NCI-H2107 treated with DMSO at 0.1 percent for 48 hours (cell line): Measurements from ENCODE around the gene DNM3.

Source experiments
- DNase-seq: peaks from one replicate; lab custom pipeline; 2025; ENCODE audit not compliant: unreplicated experiment; lab: John Stamatoyannopoulos, UW

DNM3 gene

GRCh38 chr1:172383536-172383935, 542.2 kb downstream of the DNM3 start:
- DNase-seq, result no peak

DNA sequence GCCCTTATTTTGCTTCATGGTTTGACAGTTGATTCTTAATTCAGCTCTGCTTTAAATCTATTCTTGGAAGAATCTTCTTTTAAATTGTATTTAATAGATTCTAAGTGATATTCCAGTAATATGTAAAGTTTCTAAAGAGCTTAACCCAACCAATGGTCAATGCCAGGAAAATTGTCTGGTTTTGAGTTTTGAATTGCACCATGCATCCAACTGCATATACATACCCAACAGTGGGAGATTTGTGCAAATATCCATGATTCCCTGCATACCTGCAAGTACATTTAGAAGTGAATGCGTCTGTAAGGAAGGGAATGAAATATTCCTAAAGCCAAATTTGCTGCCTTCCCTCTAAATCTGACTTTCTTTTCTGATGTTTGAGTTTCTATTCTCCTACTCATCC, 543.4 kb downstream of the DNM3 start:
- DNase-seq, result no peak

GRCh38 chr1:172386046-172386445, 544.7 kb downstream of the DNM3 start:
- DNase-seq, result no peak

GRCh38 chr1:172388490-172388889, 547.2 kb downstream of the DNM3 start:
- DNase-seq, result no peak

- no peak for DNase-seq
Measured at GRCh38 chr1:172390301-172390682, 549.0 kb downstream of the DNM3 start.

DNA sequence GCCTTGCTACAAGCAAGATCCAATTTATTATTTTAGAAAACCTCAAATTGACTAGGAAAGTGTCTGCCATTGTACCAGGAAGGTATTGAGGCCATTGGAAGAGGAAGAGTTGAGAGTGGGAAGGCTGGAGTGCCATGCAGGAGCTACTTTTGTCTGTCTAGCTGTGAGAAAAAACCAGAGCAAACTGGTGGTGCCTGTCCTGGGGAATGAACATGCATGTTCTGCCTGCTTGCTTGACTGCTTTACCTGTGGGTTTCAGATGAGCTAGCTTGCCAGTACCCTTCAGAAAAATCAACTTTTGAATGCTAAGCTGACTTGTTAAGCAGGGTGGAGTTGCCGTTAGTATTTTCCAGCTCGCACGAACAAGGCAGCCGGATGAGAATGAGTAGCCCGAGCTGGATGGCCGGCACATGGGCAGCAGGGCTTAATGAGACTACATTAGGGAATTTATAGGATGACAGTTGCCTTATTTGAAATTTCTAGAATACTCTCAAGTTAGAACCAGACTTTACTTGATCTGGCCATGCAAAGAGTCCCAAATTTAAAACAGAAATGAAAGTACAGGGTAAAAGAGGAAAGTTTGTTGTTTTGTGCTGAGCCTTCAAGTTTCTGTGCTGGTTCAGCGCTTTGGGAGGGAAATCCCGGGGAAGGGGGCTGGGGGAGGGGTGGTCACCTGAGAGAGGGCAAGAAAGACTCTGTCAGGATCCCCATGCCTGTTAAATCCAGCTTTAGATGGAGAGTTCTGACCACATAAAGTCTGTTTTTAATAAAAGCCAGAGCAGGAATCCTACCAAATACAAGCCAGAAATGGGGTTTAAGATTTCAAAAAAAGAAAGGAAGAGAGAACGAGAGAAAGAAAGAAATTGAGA, 549.6 kb downstream of the DNM3 start:
- DNase-seq, result no peak

DNA sequence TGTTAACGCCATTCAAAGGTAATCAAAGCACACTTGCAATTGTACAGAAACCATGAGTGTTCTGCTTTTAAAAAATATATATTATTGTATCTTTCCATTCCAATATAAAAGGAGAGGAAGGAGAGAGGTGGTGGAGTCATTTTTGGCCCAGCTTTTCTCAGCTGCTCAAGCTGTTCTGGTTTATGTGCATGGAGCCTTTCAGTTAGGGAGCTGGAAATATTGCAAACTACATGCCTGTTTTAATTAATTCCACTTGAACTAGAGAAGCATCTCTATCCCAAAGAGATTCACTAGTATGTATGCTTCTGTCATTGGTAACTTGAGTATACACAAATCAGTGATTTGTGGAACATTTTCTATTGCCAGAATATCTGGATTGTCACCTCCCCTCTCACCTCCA, 550.7 kb downstream of the DNM3 start:
- DNase-seq, result no peak

DNA sequence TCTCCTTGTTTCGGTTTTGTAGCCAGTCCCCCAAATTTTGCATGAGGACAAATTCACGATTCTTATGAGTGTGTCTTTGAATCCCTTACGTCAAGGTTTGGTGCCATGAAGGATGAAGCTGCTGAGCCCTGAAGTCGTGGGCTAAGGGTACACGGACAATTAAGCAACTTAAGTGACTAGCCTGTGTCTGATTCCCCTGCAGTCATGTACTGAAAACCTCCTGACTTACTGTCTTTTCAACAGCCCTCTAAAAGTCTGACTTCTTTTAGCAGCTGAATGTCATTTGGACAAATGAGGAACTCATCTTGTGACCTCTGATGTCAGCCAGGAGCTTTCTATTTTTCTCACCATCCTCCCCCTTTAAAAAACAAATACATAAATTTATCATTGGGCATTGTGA, 552.1 kb downstream of the DNM3 start:
- no peak for DNase-seq

DNA sequence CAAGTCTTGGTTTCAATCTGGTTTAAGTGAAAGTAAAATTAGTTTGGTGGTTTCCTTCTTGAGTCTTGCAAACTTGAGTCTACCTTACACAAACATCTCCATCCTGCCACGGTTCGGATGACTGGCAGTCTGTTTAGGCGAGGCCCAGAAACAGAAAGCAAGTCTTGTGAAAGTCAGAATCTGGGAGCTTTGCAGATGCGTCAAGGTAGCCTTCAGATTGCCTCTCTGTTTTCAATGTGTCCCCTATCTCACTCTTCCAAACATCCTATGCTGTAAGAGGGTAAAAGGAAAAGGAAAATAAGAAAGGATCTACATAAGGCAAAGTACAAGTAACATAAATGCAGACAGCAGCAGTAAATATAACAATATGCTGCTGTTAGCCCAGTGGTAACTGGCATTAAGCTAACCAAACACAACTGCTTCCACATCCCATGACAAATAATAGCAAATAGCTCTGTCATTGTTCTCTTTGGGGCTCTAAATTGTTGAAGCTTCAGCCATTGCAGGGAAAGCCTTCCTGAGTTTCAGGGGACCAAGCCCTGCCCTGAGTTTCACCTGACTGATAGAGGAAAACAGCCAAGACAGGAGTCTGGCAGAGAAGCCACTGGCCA, 552.9 kb downstream of the DNM3 start:
- no peak for DNase-seq

- no peak for DNase-seq
Measured at GRCh38 chr1:172394811-172395210, 553.5 kb downstream of the DNM3 start.

GRCh38 chr1:172395576-172395975, 554.3 kb downstream of the DNM3 start:
- no peak for DNase-seq

DNA sequence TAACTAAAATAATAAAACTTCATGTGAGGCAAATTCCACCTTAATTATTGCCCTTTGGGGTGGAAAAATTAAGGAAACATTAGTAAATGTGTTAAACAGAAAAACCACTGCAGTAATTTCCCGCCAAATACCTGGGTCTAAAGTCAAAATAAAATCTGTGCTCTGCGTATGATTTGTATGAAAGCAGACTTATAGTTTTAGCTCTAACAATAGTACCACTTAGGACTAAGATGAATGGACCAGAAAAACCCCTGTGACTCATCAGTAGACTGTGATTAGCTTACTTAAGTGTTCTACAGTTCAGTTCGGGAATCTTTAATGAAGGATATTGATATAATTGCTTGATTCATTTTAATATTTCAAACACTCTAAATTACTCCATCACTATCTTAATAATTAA, 555.9 kb downstream of the DNM3 start:
- DNase-seq, result no peak

DNA sequence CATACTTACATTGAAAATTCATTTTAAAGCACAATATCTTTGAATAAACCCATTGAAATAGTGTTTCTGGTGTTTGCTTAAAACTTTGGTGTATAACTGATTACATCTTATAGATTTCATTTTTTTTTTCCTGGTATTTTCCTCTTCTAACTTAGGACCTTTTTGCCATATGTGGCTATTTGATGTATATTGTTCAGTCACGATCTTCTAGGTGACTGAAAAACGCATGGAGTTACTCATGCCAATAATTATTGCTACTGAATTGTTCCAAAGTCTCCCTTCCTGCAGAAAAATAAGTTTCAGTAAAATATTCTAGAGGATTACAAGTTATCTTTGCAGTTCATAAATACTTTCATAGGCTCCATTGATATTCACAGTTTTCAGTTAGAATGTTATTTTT, 556.3 kb downstream of the DNM3 start:
- DNase-seq, result no peak

- DNase-seq, result no peak
Measured at GRCh38 chr1:172398193-172398592, 556.9 kb downstream of the DNM3 start.

- peak; percentile 7 for DNase-seq
Measured at GRCh38 chr1:172398970-172399755, 557.9 kb downstream of the DNM3 start.

DNA sequence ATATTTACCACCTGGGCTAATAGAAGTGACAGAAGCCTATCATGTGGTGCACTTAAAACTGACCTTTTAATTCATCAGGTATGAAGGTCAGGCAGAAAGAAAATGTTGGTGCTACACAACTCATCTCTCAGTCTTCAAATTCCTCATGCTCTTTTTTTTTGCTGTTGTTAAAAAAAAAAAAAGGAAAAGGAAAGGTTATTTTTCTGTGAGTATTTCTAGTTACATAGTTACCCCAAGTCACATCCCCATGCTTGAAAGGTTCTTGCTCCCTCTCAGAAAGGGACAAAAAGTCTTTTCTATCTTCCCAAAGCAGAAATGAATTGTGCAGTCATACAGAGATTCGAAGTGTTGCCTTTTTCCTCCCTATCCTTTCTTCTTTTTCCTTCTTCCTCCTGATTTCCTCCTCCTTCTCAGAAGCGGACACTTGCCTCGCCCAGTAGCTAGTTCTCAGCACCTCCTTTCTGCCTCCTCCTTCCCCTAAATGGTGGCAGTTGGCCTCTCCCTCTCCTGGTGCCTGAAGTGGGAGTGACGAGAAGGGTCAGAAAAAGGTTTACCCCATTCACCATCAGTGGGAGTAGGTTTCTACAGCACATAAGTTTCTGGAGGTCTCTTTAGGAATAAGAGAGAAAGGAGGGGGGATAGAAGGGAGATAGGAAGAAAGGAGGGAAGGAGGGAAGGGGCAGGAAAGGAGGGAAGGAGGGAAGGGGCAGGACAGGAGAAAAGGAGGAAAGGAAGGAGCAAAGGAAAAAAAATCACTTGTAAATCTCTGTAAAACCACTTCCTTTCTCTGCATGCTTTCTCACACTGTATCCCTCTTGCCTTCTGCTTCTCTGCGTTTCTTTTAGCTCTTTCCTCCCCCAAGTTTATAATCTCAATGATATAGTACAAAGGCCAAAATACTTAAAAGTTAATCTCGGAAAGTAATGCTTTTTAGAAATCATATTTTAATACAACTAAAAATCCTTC, 558.7 kb downstream of the DNM3 start:
- no peak for DNase-seq

DNA sequence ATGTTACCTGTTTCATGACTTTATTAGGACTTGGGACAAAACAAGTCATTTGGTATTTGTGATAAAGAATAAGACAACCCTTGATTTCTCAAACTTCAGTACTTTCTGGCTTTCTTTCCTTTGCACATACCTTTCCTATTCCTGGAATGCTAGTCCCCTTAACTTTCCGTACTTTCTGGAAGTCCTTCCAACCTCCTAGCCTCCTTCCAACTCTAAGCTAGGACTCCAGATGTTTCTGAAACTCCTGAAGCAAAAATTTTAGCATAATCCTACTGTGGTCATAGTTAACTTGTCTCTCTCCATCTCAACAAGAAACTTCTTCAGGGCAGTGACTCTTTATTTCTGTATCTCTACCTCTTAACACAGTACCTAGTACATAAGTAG, 559.4 kb downstream of the DNM3 start:
- DNase-seq, result no peak

DNA sequence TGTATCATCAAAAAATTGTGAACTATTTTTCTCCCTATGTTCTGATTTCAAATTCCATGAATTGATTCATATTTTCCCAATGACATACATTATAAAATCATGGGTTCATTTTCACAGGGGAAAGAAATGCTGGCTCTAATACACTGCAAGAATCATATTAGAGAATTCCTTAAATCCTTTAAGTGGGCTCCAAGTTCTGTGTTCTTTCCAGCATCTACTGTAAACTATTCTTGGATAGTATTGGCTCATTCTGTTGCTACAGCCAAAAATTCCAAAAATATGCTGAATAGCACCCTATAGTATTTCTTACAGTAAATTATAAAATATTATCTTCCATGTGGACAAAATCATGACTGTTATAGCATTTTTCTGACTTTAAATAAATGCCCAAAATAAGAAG, 560.2 kb downstream of the DNM3 start:
- DNase-seq, result no peak

DNA sequence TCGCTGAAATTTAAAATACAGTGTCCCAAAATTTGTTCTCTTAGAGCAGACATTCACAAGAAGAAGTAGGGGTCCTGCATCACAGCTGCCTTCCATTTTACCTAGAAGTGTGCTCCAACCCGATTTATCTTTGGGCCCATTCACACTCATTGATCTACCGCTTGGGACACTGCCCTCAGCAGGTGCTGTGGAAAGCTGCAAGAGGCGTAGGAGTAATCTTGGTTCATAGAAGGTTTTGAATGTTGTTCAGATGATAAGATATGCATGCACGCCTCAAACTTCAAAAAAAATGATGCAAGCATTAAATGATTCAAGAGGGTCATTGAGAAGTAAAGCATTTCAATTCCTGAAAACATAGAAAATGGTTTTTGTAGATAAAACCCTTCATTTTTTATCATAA, 560.6 kb downstream of the DNM3 start:
- no peak for DNase-seq

DNA sequence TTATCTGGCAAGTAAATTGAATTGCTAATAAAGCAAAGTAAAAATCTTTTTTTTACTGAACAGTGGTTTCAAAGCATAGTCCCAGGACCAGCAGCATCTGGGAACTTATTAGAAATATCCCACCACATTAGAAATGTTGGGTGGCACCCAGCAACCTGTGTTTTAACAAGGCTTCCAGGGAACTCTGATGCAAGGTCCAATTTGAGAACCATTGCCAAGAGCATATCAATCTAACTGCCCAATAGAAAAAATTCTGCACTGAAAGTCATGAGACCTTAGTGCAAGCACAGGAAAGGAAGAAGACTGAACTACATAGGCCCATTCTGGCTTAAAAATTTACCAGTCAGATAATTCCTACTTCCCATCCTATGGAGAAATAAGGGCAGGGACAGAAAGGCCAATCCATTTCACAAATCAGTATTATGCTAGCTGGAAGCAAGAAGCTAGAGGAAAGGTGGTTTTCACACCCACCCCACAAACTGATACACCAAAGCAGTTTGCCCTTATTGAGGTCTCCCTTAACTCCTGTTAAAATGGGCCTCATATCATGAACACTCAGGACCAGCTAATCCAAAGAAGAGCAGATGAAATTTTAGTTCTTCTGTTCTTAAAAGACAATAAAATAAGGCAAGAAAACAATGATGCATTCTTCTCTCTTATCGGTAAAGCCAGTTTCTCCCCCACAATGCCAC, 561.7 kb downstream of the DNM3 start:
- DNase-seq, result no peak
